D721Med (cell line): Measurements from ENCODE around the gene CLTB.

Source experiments
- DNase-seq: peaks from one replicate; pipeline ENCODE4 v3.0.0; 2011; ENCODE audit warnings: low spot score; ENCODE audit not compliant: insufficient read length
- FAIRE-seq: peaks from 2 replicates; lab custom pipeline; 2011; peaks lifted over from hg19 to GRCh38; lab: Jason Lieb, UNC
- TF ChIP-seq, protein P1 (sequence below): IDR thresholded peaks from 2 replicates; pipeline ENCODE4 v1.5.1; 2012; ENCODE audit warnings: mild to moderate bottlenecking, control low read depth; ENCODE audit not compliant: insufficient read depth; ENCODE audit errors: missing control alignments

CLTB gene

GRCh38 chr5:176360894-176361436, 55.4 kb downstream of the CLTB start:
- no peak for FAIRE-seq
- TF ChIP-seq, protein P1, sequence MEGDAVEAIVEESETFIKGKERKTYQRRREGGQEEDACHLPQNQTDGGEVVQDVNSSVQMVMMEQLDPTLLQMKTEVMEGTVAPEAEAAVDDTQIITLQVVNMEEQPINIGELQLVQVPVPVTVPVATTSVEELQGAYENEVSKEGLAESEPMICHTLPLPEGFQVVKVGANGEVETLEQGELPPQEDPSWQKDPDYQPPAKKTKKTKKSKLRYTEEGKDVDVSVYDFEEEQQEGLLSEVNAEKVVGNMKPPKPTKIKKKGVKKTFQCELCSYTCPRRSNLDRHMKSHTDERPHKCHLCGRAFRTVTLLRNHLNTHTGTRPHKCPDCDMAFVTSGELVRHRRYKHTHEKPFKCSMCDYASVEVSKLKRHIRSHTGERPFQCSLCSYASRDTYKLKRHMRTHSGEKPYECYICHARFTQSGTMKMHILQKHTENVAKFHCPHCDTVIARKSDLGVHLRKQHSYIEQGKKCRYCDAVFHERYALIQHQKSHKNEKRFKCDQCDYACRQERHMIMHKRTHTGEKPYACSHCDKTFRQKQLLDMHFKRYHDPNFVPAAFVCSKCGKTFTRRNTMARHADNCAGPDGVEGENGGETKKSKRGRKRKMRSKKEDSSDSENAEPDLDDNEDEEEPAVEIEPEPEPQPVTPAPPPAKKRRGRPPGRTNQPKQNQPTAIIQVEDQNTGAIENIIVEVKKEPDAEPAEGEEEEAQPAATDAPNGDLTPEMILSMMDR: no peak
- no peak for DNase-seq

- DNase-seq: no peak
- TF ChIP-seq, protein P1: no peak
- no peak for FAIRE-seq
Observed at GRCh38 chr5:176359658-176360057, 56.7 kb downstream of the CLTB start.

- no peak for DNase-seq
- no peak for FAIRE-seq
- TF ChIP-seq, protein P1: no peak
Observed at GRCh38 chr5:176356179-176356566, 60.2 kb downstream of the CLTB start.

DNA sequence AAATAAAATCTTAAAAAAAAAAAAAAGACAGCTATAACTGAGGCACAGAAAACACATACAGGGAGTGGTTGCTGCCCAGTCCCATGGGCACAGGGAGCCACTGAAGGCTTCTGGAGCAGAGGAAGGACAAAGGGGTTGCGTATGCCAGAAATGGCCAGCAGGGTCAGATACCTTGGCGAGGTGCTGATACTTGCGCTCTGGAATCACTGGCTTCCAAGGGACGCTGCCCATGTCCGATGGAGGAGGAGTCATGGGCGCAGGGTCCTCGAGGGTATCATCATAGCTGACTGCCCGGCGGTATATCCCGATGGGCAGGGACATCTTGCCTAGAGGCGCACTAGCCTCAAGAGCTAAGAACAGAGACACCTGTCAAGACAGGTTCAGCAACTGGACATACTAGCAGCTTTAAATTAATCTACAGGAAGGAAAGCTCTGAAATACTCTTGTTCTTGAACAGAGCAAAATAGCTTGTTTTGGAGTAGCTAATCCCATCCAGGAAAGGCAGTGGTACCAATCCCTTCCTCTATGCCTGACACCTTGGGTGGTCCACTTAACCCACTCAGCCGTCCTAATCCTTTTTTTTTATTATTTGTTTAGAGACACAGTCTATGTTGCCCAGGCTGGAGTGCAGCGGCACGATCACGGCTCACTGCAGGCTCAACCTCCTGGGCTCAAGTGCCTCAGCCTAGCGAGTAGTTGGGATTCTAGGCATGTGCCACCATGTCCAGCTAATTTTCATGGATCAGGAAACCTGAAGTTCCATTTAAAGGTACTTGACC, 60.8 kb downstream of the CLTB start:
- DNase-seq (no peak), FAIRE-seq (no peak)
- TF ChIP-seq, protein P1: no peak

- no peak for FAIRE-seq
- TF ChIP-seq, protein P1: no peak
- DNase-seq: no peak
Observed at GRCh38 chr5:176353533-176353932, 62.8 kb downstream of the CLTB start.

DNA sequence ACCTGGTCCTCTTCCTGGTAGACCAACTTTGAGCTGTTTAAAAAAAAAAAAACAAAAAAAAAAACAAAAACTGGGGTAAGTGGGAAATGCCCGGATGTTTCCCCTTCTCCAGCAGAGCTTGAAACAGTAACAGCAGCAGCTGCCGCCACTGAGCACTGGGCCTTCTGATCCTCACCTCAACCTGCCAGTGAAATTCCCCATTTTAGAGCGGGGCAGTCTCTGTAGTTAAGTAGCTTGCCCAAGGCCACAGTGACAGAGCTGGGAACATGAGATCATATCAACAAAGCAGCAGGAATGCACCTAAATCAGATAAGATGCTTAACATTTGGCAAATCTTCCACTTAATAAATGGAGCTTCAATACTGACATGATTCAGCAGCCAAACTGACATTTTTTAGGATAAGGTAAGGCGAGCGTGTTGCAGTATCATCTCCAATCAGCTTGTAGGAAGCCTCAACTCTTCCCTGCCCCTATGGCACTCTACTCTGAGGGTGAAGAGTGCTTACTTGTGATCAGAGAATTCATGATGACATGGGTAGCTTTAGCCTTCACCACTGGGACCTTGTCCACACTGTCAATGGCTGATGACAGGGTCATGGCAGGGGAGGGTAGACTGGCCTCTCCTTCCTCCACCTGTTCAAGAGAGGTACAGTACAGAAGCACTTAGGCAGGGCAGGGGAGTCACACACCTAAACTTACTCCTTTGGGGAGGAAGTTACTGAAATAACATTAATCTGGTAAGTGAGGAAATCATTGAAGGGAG, 64.0 kb downstream of the CLTB start:
- TF ChIP-seq, protein P1: no peak
- DNase-seq: no peak
- FAIRE-seq: no peak

DNA sequence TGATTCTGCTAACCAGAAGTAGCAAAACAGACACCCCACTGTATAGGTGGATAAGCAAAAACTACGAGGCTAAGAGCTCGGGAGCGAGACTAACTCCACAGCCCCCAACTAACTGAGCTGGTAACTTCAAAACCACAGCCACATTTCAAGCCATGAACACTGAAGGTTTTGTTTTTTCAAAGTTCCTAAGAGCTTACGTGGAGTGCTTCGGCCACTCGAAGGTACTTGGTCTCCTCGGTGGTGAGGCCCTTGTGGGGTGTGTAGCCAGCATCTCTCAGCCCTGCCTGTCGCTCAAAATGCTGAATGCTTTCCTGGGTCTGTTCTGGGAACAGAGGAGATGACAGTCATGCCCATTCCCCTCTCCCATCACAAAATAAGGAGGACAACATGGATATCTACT, 65.9 kb downstream of the CLTB start:
- FAIRE-seq (no peak), DNase-seq (no peak)

More for the DNA sequence above, 65.9 kb downstream of the CLTB start:
- TF ChIP-seq, protein P1: no peak
